ENCODE results near the gene EPGN.

The EPGN gene

DNA sequence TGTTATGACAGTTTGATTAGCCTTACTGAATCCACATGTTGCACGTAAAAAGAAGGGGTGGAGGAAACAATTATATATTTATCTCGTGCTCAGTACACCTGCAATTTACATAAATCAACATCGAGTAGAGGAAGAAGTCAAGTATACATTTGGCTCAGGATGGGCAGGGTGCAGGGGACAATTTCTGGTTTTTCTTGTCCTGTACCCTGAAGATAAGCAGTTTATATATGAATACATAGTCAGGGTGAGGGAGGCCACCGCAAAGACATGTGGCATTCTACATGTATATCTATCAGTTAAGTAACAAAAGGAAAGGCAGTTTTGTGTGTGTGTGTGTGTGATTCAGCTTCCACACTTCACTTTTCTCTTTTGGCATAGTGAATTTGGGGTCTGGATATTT lies 45.6 kb downstream of the EPGN start:
- TF ChIP-seq, protein P1, sequence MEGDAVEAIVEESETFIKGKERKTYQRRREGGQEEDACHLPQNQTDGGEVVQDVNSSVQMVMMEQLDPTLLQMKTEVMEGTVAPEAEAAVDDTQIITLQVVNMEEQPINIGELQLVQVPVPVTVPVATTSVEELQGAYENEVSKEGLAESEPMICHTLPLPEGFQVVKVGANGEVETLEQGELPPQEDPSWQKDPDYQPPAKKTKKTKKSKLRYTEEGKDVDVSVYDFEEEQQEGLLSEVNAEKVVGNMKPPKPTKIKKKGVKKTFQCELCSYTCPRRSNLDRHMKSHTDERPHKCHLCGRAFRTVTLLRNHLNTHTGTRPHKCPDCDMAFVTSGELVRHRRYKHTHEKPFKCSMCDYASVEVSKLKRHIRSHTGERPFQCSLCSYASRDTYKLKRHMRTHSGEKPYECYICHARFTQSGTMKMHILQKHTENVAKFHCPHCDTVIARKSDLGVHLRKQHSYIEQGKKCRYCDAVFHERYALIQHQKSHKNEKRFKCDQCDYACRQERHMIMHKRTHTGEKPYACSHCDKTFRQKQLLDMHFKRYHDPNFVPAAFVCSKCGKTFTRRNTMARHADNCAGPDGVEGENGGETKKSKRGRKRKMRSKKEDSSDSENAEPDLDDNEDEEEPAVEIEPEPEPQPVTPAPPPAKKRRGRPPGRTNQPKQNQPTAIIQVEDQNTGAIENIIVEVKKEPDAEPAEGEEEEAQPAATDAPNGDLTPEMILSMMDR (IDR thresholded peaks at IDR 0.05; ENCODE audit: control insufficient read depth, extremely low read depth, insufficient read depth), result no peak
- H3K4me3 ChIP-seq (ENCODE audit: low read depth, low read length), result no peak overlapping the region
- DNase-seq (ENCODE audit: low read depth), result no peak

DNA sequence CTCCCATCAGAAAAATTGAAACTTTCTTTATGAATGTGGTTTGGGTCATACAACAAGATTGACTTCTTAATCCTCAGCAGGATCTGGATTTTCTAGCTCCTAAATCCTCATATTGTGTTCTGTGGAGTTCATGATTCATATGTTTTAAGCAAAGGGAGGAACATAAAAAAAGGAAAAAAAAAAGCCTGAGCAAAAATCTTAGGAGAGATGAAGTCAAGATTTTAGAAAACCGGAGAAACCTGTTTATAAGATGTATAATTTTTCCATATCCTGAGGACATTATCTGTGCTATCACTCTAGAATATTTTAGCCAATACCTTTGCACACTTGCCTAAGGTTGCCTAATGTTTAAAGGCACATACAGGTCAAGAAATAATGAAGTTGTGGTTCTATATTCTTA lies 49.7 kb downstream of the EPGN start:
- H3K4me3 ChIP-seq (ENCODE audit: low read depth, low read length), result no peak overlapping the region
- TF ChIP-seq, protein P1 (IDR thresholded peaks at IDR 0.05; ENCODE audit: control insufficient read depth, extremely low read depth, insufficient read depth), result no peak
- no peak for DNase-seq (ENCODE audit: low read depth)

DNA sequence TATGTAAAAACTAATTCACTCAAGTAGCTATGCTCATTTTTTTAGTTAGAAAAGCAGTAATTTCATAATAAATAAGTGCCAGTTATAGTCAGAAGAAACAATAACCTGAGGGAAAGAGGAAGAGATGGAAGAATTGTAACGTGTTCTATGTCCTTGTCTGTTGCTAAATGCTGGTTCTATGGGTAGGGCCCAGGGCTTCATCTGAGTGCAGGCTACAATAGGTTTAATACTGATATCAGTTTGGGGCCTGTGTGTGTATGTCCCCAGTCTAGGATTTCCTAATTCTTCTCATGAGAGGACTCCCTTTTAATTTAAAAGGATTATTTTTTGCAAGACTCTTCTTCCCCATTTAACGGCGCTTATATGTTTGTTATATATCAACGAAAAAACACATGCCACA lies 53.4 kb downstream of the EPGN start:
- DNase-seq (ENCODE audit: low read depth), result no peak
- no peak overlapping the region for H3K4me3 ChIP-seq (ENCODE audit: low read depth, low read length)
- TF ChIP-seq, protein P1 (IDR thresholded peaks at IDR 0.05; ENCODE audit: control insufficient read depth, extremely low read depth, insufficient read depth), result no peak

DNA sequence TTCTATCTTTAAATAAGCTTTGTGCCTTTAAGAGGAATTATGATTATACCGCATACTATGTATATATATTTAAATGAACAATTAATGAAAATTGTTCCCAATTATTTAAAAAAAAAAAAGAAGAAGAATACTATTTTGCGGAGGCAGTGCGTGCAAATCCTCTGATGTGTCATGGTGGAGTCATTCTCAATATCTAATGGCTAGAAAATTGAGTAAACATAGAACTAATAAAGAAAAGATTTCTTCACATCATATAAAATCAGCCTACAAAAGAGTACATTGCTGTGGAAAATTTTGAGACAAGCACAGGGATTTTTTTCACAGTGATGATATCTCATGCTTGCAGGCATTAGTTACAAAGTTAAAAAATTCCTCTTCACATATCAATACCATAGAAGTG lies 54.1 kb downstream of the EPGN start:
- H3K4me3 ChIP-seq (ENCODE audit: low read depth, low read length), result no peak overlapping the region
- TF ChIP-seq, protein P1 (IDR thresholded peaks at IDR 0.05; ENCODE audit: control insufficient read depth, extremely low read depth, insufficient read depth), result no peak
- DNase-seq (ENCODE audit: low read depth), result no peak

DNA sequence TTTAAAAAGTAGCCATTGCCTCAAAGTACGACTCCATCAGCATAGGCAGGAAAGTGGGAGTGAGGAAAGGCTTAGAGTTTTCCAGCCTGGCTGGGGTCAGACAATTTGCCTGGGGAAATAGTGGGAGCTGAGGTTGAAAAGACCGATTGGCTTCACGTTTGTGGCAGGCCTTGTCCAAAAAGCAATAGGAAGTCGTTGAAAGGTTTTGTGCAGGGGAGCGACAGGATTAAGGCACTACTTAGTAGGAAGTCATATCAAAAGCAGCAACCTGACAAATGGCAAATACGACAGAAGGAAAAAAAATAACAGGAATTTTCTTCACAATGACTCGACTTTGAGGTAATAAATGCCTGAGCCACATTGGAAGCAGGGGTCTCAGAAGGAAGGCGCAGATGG lies 56.0 kb downstream of the EPGN start:
- TF ChIP-seq, protein P1 (IDR thresholded peaks at IDR 0.05; ENCODE audit: control insufficient read depth, extremely low read depth, insufficient read depth), result no peak
- no peak for DNase-seq (ENCODE audit: low read depth)
- H3K4me3 ChIP-seq (ENCODE audit: low read depth, low read length), result no peak overlapping the region

DNA sequence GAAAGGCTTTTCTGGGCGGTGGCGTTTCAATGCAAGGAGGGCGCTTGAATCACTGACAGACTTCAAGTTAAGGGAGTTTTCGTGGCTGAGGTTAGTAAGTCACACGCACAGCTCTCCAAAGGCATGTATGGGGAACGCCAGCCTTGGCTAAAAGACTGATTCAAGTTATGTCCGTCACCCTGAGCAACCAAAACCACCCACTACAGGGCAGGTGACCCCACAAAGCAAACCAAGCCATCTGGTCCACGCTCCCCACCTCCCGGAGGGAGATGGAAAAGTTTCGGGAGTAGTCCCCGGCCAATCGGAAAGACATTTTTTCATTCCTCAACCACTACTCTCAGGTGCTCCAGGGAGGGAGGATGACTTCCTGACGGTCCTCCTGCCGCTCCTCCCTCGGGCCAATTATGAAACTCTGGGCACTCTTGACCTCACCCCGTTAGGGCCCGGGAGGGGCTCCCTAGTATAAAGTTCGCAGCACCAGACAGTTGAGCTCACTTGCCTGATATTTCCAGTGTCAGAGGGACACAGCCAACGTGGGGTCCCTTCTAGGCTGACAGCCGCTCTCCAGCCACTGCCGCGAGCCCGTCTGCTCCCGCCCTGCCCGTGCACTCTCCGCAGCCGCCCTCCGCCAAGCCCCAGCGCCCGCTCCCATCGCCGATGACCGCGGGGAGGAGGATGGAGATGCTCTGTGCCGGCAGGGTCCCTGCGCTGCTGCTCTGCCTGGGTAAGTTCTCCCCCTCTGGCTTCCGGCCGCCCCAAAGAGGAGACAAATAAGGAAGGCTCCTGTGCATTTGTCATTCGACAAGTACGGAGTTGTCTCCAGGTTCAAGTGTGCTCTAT lies 56.6 kb downstream of the EPGN start, which contains the start of gene EREG:
EREG (plus strand) TSS at position 494 of the 840 bp plus-strand sequence; CDS start at position 658, 164 bp downstream.
- TF ChIP-seq, protein P1 (IDR thresholded peaks at IDR 0.05; ENCODE audit: control insufficient read depth, extremely low read depth, insufficient read depth), result no peak
- no peak for DNase-seq (ENCODE audit: low read depth)
- H3K4me3 ChIP-seq (ENCODE audit: low read depth, low read length), result no peak within 1 kb of the TSS

DNA sequence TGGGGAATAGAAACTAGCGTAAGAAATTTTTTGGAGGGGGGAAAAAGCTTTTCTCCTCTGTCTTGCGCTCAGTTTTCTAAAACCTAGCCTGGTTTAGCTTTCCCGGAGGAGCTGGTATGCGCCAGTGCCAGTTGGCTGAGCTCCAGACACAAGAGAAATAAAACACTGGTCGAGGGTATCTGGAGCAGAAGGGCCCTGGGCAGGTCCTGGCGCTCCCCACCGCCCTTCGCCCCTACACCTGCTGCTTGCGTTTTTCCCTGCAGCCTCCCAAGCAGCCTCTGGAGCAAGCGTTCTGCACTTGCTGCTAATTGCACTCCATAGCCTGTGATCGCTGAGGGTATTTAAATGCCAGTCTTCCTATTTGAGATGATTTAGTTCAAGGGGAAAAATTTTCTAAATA lies 57.5 kb downstream of the EPGN start:
- H3K4me3 ChIP-seq (ENCODE audit: low read depth, low read length), result no peak overlapping the region
- DNase-seq (ENCODE audit: low read depth), result no peak
- TF ChIP-seq, protein P1 (IDR thresholded peaks at IDR 0.05; ENCODE audit: control insufficient read depth, extremely low read depth, insufficient read depth), result no peak

Measured in LNCaP clone FGC (cell line).